Erythroblast (primary cell): Measurements from ENCODE around the gene NME8.

Source experiments
- GATA1 ChIP-seq: IDR thresholded peaks from 2 replicates; pipeline ENCODE4 v1.6.1; 2011; ENCODE audit warnings: low read depth, mild to moderate bottlenecking, control low read depth, low read length, moderate library complexity
- POLR2A ChIP-seq: IDR thresholded peaks from 2 replicates; pipeline ENCODE4 v1.6.1; 2011; ENCODE audit warnings: mild to moderate bottlenecking, low read length

DNA sequence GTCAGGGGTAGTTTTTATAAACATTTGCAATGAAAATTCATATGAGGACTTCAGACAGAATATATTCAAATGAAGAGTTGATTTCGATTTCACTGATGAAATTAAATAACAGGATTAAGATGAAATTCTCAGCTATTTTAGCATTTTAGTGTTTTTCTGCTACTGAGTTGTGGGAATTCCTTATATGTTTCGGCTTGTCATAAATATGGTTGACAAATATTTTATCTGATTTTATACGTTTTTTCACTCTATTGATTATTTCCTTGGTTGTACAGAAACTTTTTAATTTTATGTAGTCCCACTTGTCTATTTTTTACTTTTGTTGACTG is 14.6 kb upstream of the NME8 start:
- TF ChIP-seq POLR2A: no peak
- TF ChIP-seq GATA1: no peak
